H9 (cell line): ENCODE results near the gene EYA4. TPM values are rescaled to one million over a fixed set of nuclear protein-coding genes. Genes with fewer than 3 reads are reported as not detected.

Experiments used
- DNase-seq: peaks from one replicate; pipeline ENCODE4 v3.0.0-alpha.2; 2017
- H2AFZ ChIP-seq: one replicate; pipeline ENCODE4 v1.6.1; 2013; ENCODE audit warnings: mild to moderate bottlenecking, low read length, control low read depth, moderate library complexity
- H2AK5ac ChIP-seq: 2 replicates; pipeline ENCODE4 v1.6.1; 2013; ENCODE audit warnings: low read length, control low read depth, mixed read lengths; ENCODE audit not compliant: insufficient read length
- H2BK120ac ChIP-seq: one replicate; pipeline ENCODE4 v1.6.1; 2013; ENCODE audit warnings: low read depth, mild to moderate bottlenecking, low read length, control low read depth, inconsistent platforms; ENCODE audit not compliant: poor library complexity, severe bottlenecking
- H2BK12ac ChIP-seq: 2 replicates; pipeline ENCODE4 v1.6.1; 2013; ENCODE audit warnings: low read length, control low read depth, mixed read lengths, low read depth; ENCODE audit not compliant: insufficient read length
- H2BK15ac ChIP-seq: 2 replicates; pipeline ENCODE4 v1.6.1; 2013; ENCODE audit warnings: low read depth, low read length, control low read depth
- H2BK20ac ChIP-seq: one replicate; pipeline ENCODE4 v1.6.1; 2013; ENCODE audit warnings: low read depth, mild to moderate bottlenecking, low read length, control low read depth, inconsistent platforms; ENCODE audit not compliant: poor library complexity, severe bottlenecking
- H2BK5ac ChIP-seq: 2 replicates; pipeline ENCODE4 v1.6.1; 2013; ENCODE audit warnings: low read length, control low read depth, mixed read lengths; ENCODE audit not compliant: insufficient read length
- H3K14ac ChIP-seq: 2 replicates; pipeline ENCODE4 v1.6.1; 2013; ENCODE audit warnings: low read length, control low read depth; ENCODE audit not compliant: insufficient read depth
- H3K18ac ChIP-seq: 2 replicates; pipeline ENCODE4 v1.6.1; 2013; ENCODE audit warnings: low read depth, mild to moderate bottlenecking, mixed read lengths, low read length, control low read depth; ENCODE audit not compliant: insufficient read length
- H3K23ac ChIP-seq: 2 replicates; pipeline ENCODE4 v1.6.1; 2013; ENCODE audit warnings: low read length, control low read depth, mixed read lengths, low read depth; ENCODE audit not compliant: insufficient read length
- H3K23me2 ChIP-seq: 2 replicates; pipeline ENCODE4 v1.6.1; 2013; ENCODE audit warnings: low read depth, mild to moderate bottlenecking, mixed read lengths, low read length, control low read depth; ENCODE audit not compliant: insufficient read length, poor library complexity, severe bottlenecking
- H3K27ac ChIP-seq: 2 replicates; pipeline ENCODE4 v1.5.1; 2013; ENCODE audit warnings: low read length, control low read depth, mixed read lengths, low read depth; ENCODE audit not compliant: insufficient read length
- H3K27me3 ChIP-seq: 2 replicates; pipeline ENCODE4 v1.6.1; 2013; ENCODE audit warnings: low read length, control low read depth, inconsistent platforms; ENCODE audit not compliant: insufficient read depth
- H3K4ac ChIP-seq: 2 replicates; pipeline ENCODE4 v1.6.1; 2013; ENCODE audit warnings: low read depth, mild to moderate bottlenecking, control low read depth, inconsistent platforms, low read length, moderate library complexity
- H3K4me1 ChIP-seq: 2 replicates; pipeline ENCODE4 v1.6.1; 2013; ENCODE audit warnings: low read length, control low read depth, inconsistent platforms; ENCODE audit not compliant: insufficient read depth
- H3K4me2 ChIP-seq: 2 replicates; pipeline ENCODE4 v1.6.1; 2013; ENCODE audit warnings: low read length, control low read depth, mixed read lengths; ENCODE audit not compliant: insufficient read length, insufficient read depth
- H3K56ac ChIP-seq: 2 replicates; pipeline ENCODE4 v1.6.1; 2013; ENCODE audit warnings: low read depth, mild to moderate bottlenecking, mixed read lengths, low read length, control low read depth; ENCODE audit not compliant: insufficient read length
- H3K79me1 ChIP-seq: 2 replicates; pipeline ENCODE4 v1.6.1; 2013; ENCODE audit warnings: low read depth, mild to moderate bottlenecking, moderate library complexity, low read length, control low read depth, inconsistent platforms; ENCODE audit not compliant: insufficient read depth, poor library complexity, severe bottlenecking
- H3K79me2 ChIP-seq: 2 replicates; pipeline ENCODE4 v1.6.1; 2013; ENCODE audit warnings: low read length, control low read depth, inconsistent platforms; ENCODE audit not compliant: insufficient read depth
- H3K9ac ChIP-seq: 2 replicates; pipeline ENCODE4 v1.6.1; 2013; ENCODE audit warnings: low read length, control low read depth, mixed read lengths; ENCODE audit not compliant: insufficient read length; ENCODE audit errors: extremely low read depth
- H3K9me3 ChIP-seq: one replicate; pipeline ENCODE4 v1.6.1; 2013; ENCODE audit warnings: low read depth, low read length, inconsistent platforms; ENCODE audit not compliant: control insufficient read depth
- H3T11ph ChIP-seq: one replicate; pipeline ENCODE4 v1.6.1; 2013; ENCODE audit warnings: mild to moderate bottlenecking, low read length, control low read depth, inconsistent platforms
- H4K20me1 ChIP-seq: one replicate; pipeline ENCODE4 v1.6.1; 2013; ENCODE audit not compliant: control insufficient read depth, insufficient read length, insufficient read depth
- H4K5ac ChIP-seq: 2 replicates; pipeline ENCODE4 v1.6.1; 2013; ENCODE audit warnings: low read depth, mild to moderate bottlenecking, mixed read lengths, low read length, control low read depth; ENCODE audit not compliant: insufficient read length
- H4K8ac ChIP-seq: replicated peaks from 2 replicates; pipeline ENCODE4 v1.6.1; 2013; ENCODE audit warnings: low read length, control low read depth, mixed read lengths, low read depth; ENCODE audit not compliant: insufficient read length
- H4K91ac ChIP-seq: 2 replicates; pipeline ENCODE4 v1.6.1; 2013; ENCODE audit warnings: low read depth, mild to moderate bottlenecking, moderate library complexity, mixed read lengths, low read length, control low read depth; ENCODE audit not compliant: insufficient read length
- H3K27ac Mint-ChIP-seq, 3 experiments: 2 replicates in 2 of 3; 3 replicates in 1 of 3; pipeline ENCODE4 v1.8.0; 2020 to 2021; ENCODE audit warnings: mixed read lengths in 3 of 3, mild to moderate bottlenecking in 1 of 3, moderate library complexity in 1 of 3
- H3K27me3 Mint-ChIP-seq: 2 replicates; pipeline ENCODE4 v1.8.0; 2021; ENCODE audit warnings: low read depth, mild to moderate bottlenecking, moderate library complexity, mixed read lengths
- H3K36me3 Mint-ChIP-seq, 3 experiments: 2 replicates in 2 of 3; 3 replicates in 1 of 3; pipeline ENCODE4 v1.8.0; 2020 to 2021; ENCODE audit warnings: low read depth in 3 of 3, mixed read lengths in 3 of 3; ENCODE audit not compliant: insufficient read depth in 1 of 3
- H3K4me1 Mint-ChIP-seq, 2 experiments: 2 replicates each; pipeline ENCODE4 v1.8.0; 2020; ENCODE audit warnings: mixed read lengths in 2 of 2
- H3K4me3 Mint-ChIP-seq, 2 experiments: 2 replicates in 1 of 2; 3 replicates in 1 of 2; pipeline ENCODE4 v1.8.0; 2020 to 2021; ENCODE audit warnings: mild to moderate bottlenecking in 2 of 2, mixed read lengths in 2 of 2, moderate library complexity in 1 of 2
- H3K9me3 Mint-ChIP-seq, 2 experiments: 2 replicates in 1 of 2; 3 replicates in 1 of 2; pipeline ENCODE4 v1.8.0; 2020; ENCODE audit warnings: mild to moderate bottlenecking in 2 of 2, mixed read lengths in 2 of 2, moderate library complexity in 1 of 2
- WGBS: extraction: QIAGEN DNeasy Blood & Tissue Kit; methylation state at CpG from one replicate; pipeline ENCODE4 v1.1.7; 2013; ENCODE audit warnings: missing lambda C conversion rate, low lambda C conversion rate, mixed read lengths; ENCODE audit not compliant: insufficient read length; ENCODE audit errors: extremely low coverage; 5-methylcytosine and 5-hydroxymethylcytosine counted together
- total RNA-seq: library from RNA; stranded (reverse); gene quantifications from 2 replicates; pipeline ENCODE4 v1.2.1, GENCODE V29; 2021
- TF ChIP-seq, protein P1 (sequence below): fragments of 200-600 bp; sonication (generic); conservative IDR thresholded peaks from 3 replicates; pipeline ENCODE4 v1.8.0; 2021; ENCODE audit warnings: antibody characterized with exemption, mild to moderate bottlenecking

Gene EYA4
- total RNA-seq, 1 experiment from 2014 or later, result 0.26 TPM

DNA sequence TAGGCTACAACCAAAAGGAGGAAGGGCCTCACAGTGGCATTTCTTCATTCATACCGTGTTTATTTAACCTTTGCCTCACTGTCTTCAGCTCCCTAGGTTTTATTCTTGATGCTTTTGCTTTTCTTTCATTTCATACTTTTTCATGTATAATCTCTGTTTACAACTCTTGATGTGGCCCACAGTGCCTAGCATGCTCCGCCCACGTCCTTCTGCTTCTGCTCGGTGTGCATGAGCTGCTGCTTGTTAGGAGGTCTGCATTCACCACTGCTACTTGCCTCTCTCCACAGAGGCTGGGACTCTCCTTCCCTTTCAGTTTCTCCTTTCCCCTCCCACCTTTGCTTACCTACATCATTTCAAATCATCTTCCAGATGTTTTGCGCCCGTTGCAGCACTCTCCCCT lies 147.6 kb downstream of the EYA4 start:
- no peaks in the 10 kb centered on the region for H3K9me3 ChIP-seq
- no peak overlapping the region for H3K27ac ChIP-seq
- no peak overlapping the region for H3K4ac ChIP-seq
- H3K23me2 ChIP-seq, result no peaks in the 10 kb centered on the region
- H4K20me1 ChIP-seq, result no peaks in the 10 kb centered on the region
- H3T11ph ChIP-seq, result no peak overlapping the region
- H3K27me3 ChIP-seq, result no peaks in the 10 kb centered on the region
- no peak overlapping the region for H3K18ac ChIP-seq
- no peak overlapping the region for H2BK5ac ChIP-seq
- H2BK12ac ChIP-seq, result no peak overlapping the region
- H3K27me3 Mint-ChIP-seq, result no peaks in the 10 kb centered on the region
- H3K27ac Mint-ChIP-seq, result no peak overlapping the region
- no peak overlapping the region for H3K23ac ChIP-seq
- H4K91ac ChIP-seq, result no peak overlapping the region
- peaks cover 15 to 19% of the 10 kb centered on the region in 2 experiments for H3K4me1 Mint-ChIP-seq
- H2AK5ac ChIP-seq, result no peak overlapping the region
- no peak overlapping the region for H2AFZ ChIP-seq
- no peak for DNase-seq
- no peak overlapping the region for H2BK20ac ChIP-seq
- WGBS, result no CpG with 5 or more reads among the region's 6 CpGs
- TF ChIP-seq, protein P1, sequence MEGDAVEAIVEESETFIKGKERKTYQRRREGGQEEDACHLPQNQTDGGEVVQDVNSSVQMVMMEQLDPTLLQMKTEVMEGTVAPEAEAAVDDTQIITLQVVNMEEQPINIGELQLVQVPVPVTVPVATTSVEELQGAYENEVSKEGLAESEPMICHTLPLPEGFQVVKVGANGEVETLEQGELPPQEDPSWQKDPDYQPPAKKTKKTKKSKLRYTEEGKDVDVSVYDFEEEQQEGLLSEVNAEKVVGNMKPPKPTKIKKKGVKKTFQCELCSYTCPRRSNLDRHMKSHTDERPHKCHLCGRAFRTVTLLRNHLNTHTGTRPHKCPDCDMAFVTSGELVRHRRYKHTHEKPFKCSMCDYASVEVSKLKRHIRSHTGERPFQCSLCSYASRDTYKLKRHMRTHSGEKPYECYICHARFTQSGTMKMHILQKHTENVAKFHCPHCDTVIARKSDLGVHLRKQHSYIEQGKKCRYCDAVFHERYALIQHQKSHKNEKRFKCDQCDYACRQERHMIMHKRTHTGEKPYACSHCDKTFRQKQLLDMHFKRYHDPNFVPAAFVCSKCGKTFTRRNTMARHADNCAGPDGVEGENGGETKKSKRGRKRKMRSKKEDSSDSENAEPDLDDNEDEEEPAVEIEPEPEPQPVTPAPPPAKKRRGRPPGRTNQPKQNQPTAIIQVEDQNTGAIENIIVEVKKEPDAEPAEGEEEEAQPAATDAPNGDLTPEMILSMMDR, result no peak
- no peak overlapping the region for H3K9ac ChIP-seq
- H3K36me3 Mint-ChIP-seq, result no peaks in the 10 kb centered on the region
- no peaks in the 10 kb centered on the region for H3K79me2 ChIP-seq
- no peaks in the 10 kb centered on the region for H3K9me3 Mint-ChIP-seq
- H2BK15ac ChIP-seq, result no peak overlapping the region
- no peak overlapping the region for H3K4me3 Mint-ChIP-seq
- H4K8ac ChIP-seq, result no peak overlapping the region
- no peak overlapping the region for H3K4me2 ChIP-seq
- peaks cover 3% of the 10 kb centered on the region for H3K4me1 ChIP-seq
- H4K5ac ChIP-seq, result no peak overlapping the region
- H3K79me1 ChIP-seq, result no peaks in the 10 kb centered on the region
- H2BK120ac ChIP-seq, result no peak overlapping the region
- no peak overlapping the region for H3K56ac ChIP-seq
- no peak overlapping the region for H3K14ac ChIP-seq
